ENCODE data around the gene KRTAP10-5. TPM values are rescaled to one million over a fixed set of nuclear protein-coding genes. Genes with fewer than 3 reads are reported as not detected.

Gene KRTAP10-5
- total RNA-seq, 1 experiment from 2014 or later, result not detected

DNA sequence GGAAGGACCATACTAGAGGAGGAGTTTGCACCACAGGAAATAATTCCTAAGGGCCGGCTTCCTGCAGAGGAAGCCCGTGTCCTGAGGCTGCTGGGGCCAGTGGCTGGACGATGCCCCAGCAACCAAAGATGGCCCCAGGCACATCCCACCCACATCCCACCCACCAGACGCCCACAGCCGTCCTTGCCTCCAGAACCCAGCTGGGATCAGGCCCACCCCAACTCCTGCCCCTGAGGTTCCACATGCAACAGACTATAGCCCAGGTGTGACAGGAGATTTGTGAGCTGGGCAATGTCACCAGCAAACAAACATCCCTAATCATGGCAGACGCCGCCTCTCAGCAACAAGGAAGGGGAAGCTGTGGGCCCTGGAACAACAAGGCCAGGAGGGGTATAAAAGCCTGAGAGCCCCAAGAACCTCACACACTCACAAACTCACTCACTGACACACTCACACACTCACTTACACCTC, 46.3 kb upstream of the KRTAP10-5 start, which contains the start of gene KRTAP10-9:
TSS of gene KRTAP10-9 (plus strand) at position 421 of the 471 bp plus-strand sequence. CDS start 79 bp downstream, outside the sequence.
- H3K4me3 Mint-ChIP-seq, result no peak within 1 kb of the TSS
- no peak for DNase-seq (ENCODE audit: low spot score)
- no peak within 1 kb of the TSS; the same call in 1 of the 2 replicates for H3K27ac Mint-ChIP-seq
- H3K9me3 Mint-ChIP-seq, result peaks cover 50% of the 10 kb centered on the region
- peaks cover 37% of the 10 kb centered on the region for H3K36me3 Mint-ChIP-seq
- no peak for ATAC-seq
- H3K4me1 Mint-ChIP-seq, result peaks cover 3% of the 10 kb centered on the region; the same call in 1 of the 2 replicates
- CTCF ChIA-PET, result interaction anchor here (0.7 to 0.8 kb wide), 2 partner anchors 8 to 114 kb away, joined by 3 to 5 read pairs; no protein-coding TSS in a partner anchor
- POLR2A ChIA-PET, result no interaction called here
- TF ChIP-seq, protein P1, sequence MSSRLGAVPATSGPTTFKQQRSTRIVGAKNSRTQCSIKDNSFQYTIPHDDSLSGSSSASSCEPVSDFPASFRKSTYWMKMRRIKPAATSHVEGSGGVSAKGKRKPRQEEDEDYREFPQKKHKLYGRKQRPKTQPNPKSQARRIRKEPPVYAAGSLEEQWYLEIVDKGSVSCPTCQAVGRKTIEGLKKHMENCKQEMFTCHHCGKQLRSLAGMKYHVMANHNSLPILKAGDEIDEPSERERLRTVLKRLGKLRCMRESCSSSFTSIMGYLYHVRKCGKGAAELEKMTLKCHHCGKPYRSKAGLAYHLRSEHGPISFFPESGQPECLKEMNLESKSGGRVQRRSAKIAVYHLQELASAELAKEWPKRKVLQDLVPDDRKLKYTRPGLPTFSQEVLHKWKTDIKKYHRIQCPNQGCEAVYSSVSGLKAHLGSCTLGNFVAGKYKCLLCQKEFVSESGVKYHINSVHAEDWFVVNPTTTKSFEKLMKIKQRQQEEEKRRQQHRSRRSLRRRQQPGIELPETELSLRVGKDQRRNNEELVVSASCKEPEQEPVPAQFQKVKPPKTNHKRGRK (CRISPR knock-in tag; IDR thresholded peaks at IDR 0.05; ENCODE audit: borderline replicate concordance), result no peak
- TF ChIP-seq, protein P2, sequence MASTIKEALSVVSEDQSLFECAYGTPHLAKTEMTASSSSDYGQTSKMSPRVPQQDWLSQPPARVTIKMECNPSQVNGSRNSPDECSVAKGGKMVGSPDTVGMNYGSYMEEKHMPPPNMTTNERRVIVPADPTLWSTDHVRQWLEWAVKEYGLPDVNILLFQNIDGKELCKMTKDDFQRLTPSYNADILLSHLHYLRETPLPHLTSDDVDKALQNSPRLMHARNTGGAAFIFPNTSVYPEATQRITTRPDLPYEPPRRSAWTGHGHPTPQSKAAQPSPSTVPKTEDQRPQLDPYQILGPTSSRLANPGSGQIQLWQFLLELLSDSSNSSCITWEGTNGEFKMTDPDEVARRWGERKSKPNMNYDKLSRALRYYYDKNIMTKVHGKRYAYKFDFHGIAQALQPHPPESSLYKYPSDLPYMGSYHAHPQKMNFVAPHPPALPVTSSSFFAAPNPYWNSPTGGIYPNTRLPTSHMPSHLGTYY (CRISPR knock-in tag; IDR thresholded peaks at IDR 0.05), result no peak
- TF ChIP-seq, protein P3, sequence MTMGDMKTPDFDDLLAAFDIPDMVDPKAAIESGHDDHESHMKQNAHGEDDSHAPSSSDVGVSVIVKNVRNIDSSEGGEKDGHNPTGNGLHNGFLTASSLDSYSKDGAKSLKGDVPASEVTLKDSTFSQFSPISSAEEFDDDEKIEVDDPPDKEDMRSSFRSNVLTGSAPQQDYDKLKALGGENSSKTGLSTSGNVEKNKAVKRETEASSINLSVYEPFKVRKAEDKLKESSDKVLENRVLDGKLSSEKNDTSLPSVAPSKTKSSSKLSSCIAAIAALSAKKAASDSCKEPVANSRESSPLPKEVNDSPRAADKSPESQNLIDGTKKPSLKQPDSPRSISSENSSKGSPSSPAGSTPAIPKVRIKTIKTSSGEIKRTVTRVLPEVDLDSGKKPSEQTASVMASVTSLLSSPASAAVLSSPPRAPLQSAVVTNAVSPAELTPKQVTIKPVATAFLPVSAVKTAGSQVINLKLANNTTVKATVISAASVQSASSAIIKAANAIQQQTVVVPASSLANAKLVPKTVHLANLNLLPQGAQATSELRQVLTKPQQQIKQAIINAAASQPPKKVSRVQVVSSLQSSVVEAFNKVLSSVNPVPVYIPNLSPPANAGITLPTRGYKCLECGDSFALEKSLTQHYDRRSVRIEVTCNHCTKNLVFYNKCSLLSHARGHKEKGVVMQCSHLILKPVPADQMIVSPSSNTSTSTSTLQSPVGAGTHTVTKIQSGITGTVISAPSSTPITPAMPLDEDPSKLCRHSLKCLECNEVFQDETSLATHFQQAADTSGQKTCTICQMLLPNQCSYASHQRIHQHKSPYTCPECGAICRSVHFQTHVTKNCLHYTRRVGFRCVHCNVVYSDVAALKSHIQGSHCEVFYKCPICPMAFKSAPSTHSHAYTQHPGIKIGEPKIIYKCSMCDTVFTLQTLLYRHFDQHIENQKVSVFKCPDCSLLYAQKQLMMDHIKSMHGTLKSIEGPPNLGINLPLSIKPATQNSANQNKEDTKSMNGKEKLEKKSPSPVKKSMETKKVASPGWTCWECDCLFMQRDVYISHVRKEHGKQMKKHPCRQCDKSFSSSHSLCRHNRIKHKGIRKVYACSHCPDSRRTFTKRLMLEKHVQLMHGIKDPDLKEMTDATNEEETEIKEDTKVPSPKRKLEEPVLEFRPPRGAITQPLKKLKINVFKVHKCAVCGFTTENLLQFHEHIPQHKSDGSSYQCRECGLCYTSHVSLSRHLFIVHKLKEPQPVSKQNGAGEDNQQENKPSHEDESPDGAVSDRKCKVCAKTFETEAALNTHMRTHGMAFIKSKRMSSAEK (CRISPR knock-in tag; IDR thresholded peaks at IDR 0.05; ENCODE audit: borderline replicate concordance), result no peak
- no peak for TF ChIP-seq GABPB1 (CRISPR knock-in tag; IDR thresholded peaks at IDR 0.05)
- TF ChIP-seq CREB1 (CRISPR knock-in tag; IDR thresholded peaks at IDR 0.05), result no peak
- TF ChIP-seq, protein P4, sequence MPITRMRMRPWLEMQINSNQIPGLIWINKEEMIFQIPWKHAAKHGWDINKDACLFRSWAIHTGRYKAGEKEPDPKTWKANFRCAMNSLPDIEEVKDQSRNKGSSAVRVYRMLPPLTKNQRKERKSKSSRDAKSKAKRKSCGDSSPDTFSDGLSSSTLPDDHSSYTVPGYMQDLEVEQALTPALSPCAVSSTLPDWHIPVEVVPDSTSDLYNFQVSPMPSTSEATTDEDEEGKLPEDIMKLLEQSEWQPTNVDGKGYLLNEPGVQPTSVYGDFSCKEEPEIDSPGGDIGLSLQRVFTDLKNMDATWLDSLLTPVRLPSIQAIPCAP (CRISPR knock-in tag; IDR thresholded peaks at IDR 0.05), result no peak
- no peak for TF ChIP-seq ZNF317 (CRISPR knock-in tag; IDR thresholded peaks at IDR 0.05; ENCODE audit: borderline replicate concordance, low read depth)
- no peak for TF ChIP-seq ZBTB21 (CRISPR knock-in tag; IDR thresholded peaks at IDR 0.05; ENCODE audit: borderline replicate concordance)
- TF ChIP-seq, protein P5, sequence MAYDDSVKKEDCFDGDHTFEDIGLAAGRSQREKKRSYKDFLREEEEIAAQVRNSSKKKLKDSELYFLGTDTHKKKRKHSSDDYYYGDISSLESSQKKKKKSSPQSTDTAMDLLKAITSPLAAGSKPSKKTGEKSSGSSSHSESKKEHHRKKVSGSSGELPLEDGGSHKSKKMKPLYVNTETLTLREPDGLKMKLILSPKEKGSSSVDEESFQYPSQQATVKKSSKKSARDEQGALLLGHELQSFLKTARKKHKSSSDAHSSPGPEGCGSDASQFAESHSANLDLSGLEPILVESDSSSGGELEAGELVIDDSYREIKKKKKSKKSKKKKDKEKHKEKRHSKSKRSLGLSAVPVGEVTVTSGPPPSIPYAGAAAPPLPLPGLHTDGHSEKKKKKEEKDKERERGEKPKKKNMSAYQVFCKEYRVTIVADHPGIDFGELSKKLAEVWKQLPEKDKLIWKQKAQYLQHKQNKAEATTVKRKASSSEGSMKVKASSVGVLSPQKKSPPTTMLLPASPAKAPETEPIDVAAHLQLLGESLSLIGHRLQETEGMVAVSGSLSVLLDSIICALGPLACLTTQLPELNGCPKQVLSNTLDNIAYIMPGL (CRISPR knock-in tag; IDR thresholded peaks at IDR 0.05), result no peak
- TF ChIP-seq, protein P6, sequence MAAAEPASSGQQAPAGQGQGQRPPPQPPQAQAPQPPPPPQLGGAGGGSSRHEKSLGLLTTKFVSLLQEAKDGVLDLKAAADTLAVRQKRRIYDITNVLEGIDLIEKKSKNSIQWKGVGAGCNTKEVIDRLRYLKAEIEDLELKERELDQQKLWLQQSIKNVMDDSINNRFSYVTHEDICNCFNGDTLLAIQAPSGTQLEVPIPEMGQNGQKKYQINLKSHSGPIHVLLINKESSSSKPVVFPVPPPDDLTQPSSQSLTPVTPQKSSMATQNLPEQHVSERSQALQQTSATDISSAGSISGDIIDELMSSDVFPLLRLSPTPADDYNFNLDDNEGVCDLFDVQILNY (CRISPR knock-in tag; IDR thresholded peaks at IDR 0.05), result no peak
- TF ChIP-seq ELF4 (CRISPR knock-in tag; IDR thresholded peaks at IDR 0.05; ENCODE audit: low read depth), result no peak
- TF ChIP-seq, protein P7, sequence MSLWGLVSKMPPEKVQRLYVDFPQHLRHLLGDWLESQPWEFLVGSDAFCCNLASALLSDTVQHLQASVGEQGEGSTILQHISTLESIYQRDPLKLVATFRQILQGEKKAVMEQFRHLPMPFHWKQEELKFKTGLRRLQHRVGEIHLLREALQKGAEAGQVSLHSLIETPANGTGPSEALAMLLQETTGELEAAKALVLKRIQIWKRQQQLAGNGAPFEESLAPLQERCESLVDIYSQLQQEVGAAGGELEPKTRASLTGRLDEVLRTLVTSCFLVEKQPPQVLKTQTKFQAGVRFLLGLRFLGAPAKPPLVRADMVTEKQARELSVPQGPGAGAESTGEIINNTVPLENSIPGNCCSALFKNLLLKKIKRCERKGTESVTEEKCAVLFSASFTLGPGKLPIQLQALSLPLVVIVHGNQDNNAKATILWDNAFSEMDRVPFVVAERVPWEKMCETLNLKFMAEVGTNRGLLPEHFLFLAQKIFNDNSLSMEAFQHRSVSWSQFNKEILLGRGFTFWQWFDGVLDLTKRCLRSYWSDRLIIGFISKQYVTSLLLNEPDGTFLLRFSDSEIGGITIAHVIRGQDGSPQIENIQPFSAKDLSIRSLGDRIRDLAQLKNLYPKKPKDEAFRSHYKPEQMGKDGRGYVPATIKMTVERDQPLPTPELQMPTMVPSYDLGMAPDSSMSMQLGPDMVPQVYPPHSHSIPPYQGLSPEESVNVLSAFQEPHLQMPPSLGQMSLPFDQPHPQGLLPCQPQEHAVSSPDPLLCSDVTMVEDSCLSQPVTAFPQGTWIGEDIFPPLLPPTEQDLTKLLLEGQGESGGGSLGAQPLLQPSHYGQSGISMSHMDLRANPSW (CRISPR knock-in tag; conservative IDR thresholded peaks at IDR 0.05; ENCODE audit: low read depth), result no peak
- no peak for TF ChIP-seq PRRX2 (CRISPR knock-in tag; IDR thresholded peaks at IDR 0.05)
- TF ChIP-seq CREM (CRISPR knock-in tag; IDR thresholded peaks at IDR 0.05), result no peak
- TF ChIP-seq JAZF1 (CRISPR knock-in tag; IDR thresholded peaks at IDR 0.05), result no peak
- TF ChIP-seq ZNF263 (CRISPR knock-in tag; IDR thresholded peaks at IDR 0.05; ENCODE audit: low read depth), result no peak
- no peak for TF ChIP-seq NFATC4 (CRISPR knock-in tag; IDR thresholded peaks at IDR 0.05)
- no peak for TF ChIP-seq NFE2L1 (CRISPR knock-in tag; IDR thresholded peaks at IDR 0.05)
- no peak for TF ChIP-seq SMAD3 (CRISPR knock-in tag; IDR thresholded peaks at IDR 0.05; ENCODE audit: borderline replicate concordance)
- no peak for TF ChIP-seq GRHL2 (CRISPR knock-in tag; IDR thresholded peaks at IDR 0.05; ENCODE audit: insufficient replicate concordance, severe bottlenecking)
- peaks cover 7% of the 10 kb centered on the region; the same call in 1 of the 2 replicates for H3K27me3 Mint-ChIP-seq (ENCODE audit: low read depth)
